Vagina (tissue), 2 donors: ENCODE measurements around the gene GRIK2. TPM values are rescaled to one million over a fixed set of nuclear protein-coding genes. Genes with fewer than 3 reads are reported as not detected.

Experiments
- DNase-seq, 2 donors: peaks; one replicate each; pipeline ENCODE4 v3.0.0-alpha.2; 2017; ENCODE audit errors: extremely low spot score in 2 of 2
- H3K27ac ChIP-seq: fragments of 200-600 bp; sonication (generic); one replicate; pipeline ENCODE4 v1.5.1; 2019
- H3K27me3 ChIP-seq: fragments of 200-600 bp; sonication (generic); one replicate; pipeline ENCODE4 v1.5.1; 2019
- H3K36me3 ChIP-seq, 2 donors: fragments of 200-600 bp; sonication (generic); one replicate each; pipeline ENCODE4 v1.5.1; 2017 to 2019
- H3K4me1 ChIP-seq: fragments of 200-600 bp; sonication (generic); one replicate; pipeline ENCODE4 v1.5.1; 2019
- H3K4me3 ChIP-seq, 2 donors: fragments of 200-600 bp; sonication (generic); 1 replicate in 1 of 2; 2 replicates in 1 of 2; pipeline ENCODE4 v1.5.1; 2016 to 2019
- H3K9me3 ChIP-seq: fragments of 200-600 bp; sonication (generic); one replicate; pipeline ENCODE4 v1.5.1; 2019
- CTCF ChIP-seq, 3 experiments: fragments of 450-650 bp in 2 of 3; fragments of 200-600 bp in 1 of 3; sonication (generic) in 1 of 3; IDR thresholded peaks; one replicate each; pipeline ENCODE4 v1.5.1; 2017 to 2019; ENCODE audit warnings: antibody characterized with exemption in 3 of 3, mild to moderate bottlenecking in 2 of 3, moderate library complexity in 2 of 3
- POLR2A ChIP-seq, 2 donors: fragments of 450-650 bp; IDR thresholded peaks; one replicate each; pipeline ENCODE4 v1.6.1; 2017; ENCODE audit warnings: antibody characterized with exemption in 2 of 2, mild to moderate bottlenecking in 2 of 2, moderate library complexity in 2 of 2
- POLR2AphosphoS5 ChIP-seq, 2 donors: sonication (generic); formaldehyde crosslinking; IDR thresholded peaks; one replicate each; pipeline ENCODE4 v1.9.0; 2017; ENCODE audit warnings: antibody characterized with exemption in 2 of 2, mild to moderate bottlenecking in 2 of 2, low read depth in 1 of 2; ENCODE audit not compliant: insufficient read depth in 1 of 2
- intact Hi-C: fragments of 100-400 bp; cut with DNase I; formaldehyde crosslinking; loops from one replicate; pipeline ENCODE4 v1.15.1; 2023
- total RNA-seq: library from RNA; depleted of rRNA; stranded (reverse); fragments of >200 nt; gene quantifications from one replicate; pipeline ENCODE4 v1.2.3, GENCODE V29; 2016

The GRIK2 gene
- total RNA-seq, 1 donor from 2014 or later = 8.8 TPM

GRCh38 chr6:101435038-101435437 is 41.5 kb downstream of the GRIK2 start:
- intact Hi-C loops = no loop called here
- TF ChIP-seq POLR2A (IDR thresholded peaks at IDR 0.05) = no peak
- no peak for TF ChIP-seq CTCF (IDR thresholded peaks at IDR 0.05)
- TF ChIP-seq POLR2AphosphoS5 (IDR thresholded peaks at IDR 0.05; ENCODE audit: insufficient read depth in 1 of 2, low read depth in 1 of 2) = no peak
- Histone ChIP-seq H3K27ac (no peak overlapping the region), H3K4me1 (no peaks in the 10 kb centered on the region), H3K9me3 (no peaks in the 10 kb centered on the region), H3K27me3 (no peaks in the 10 kb centered on the region), H3K36me3 (no peaks in the 10 kb centered on the region), H3K4me3 (no peak overlapping the region)
- DNase-seq = no peak

GRCh38 chr6:101439790-101440189 is 46.3 kb downstream of the GRIK2 start:
- TF ChIP-seq POLR2AphosphoS5 (IDR thresholded peaks at IDR 0.05; ENCODE audit: insufficient read depth in 1 of 2, low read depth in 1 of 2) = no peak
- TF ChIP-seq POLR2A (IDR thresholded peaks at IDR 0.05) = no peak
- no peak for TF ChIP-seq CTCF (IDR thresholded peaks at IDR 0.05)
- Histone ChIP-seq H3K27me3 (no peaks in the 10 kb centered on the region), H3K27ac (no peak overlapping the region), H3K4me1 (no peaks in the 10 kb centered on the region), H3K9me3 (no peaks in the 10 kb centered on the region), H3K36me3 (no peaks in the 10 kb centered on the region), H3K4me3 (no peak overlapping the region)
- intact Hi-C loops = no loop called here
- DNase-seq = no peak

- TF ChIP-seq POLR2AphosphoS5 (IDR thresholded peaks at IDR 0.05; ENCODE audit: insufficient read depth in 1 of 2, low read depth in 1 of 2) (no peak), CTCF (IDR thresholded peaks at IDR 0.05) (no peak), POLR2A (IDR thresholded peaks at IDR 0.05) (no peak)
- intact Hi-C loops = no loop called here
- DNase-seq = no peak
Observed at GRCh38 chr6:101443315-101443714, 49.8 kb downstream of the GRIK2 start.

GRCh38 chr6:101444717-101445116 is 51.2 kb downstream of the GRIK2 start:
- Histone ChIP-seq H3K9me3 (no peaks in the 10 kb centered on the region), H3K36me3 (no peaks in the 10 kb centered on the region), H3K4me3 (no peak overlapping the region), H3K27ac (no peak overlapping the region), H3K27me3 (no peaks in the 10 kb centered on the region), H3K4me1 (no peaks in the 10 kb centered on the region)
- DNase-seq = no peak
- intact Hi-C loops = no loop called here
- no peak for TF ChIP-seq CTCF (IDR thresholded peaks at IDR 0.05)
- TF ChIP-seq POLR2A (IDR thresholded peaks at IDR 0.05) = no peak
- TF ChIP-seq POLR2AphosphoS5 (IDR thresholded peaks at IDR 0.05; ENCODE audit: insufficient read depth in 1 of 2, low read depth in 1 of 2) = no peak

More at GRCh38 chr6:101443315-101443714, 49.8 kb downstream of the GRIK2 start:
- Histone ChIP-seq H3K9me3 (no peaks in the 10 kb centered on the region), H3K36me3 (no peaks in the 10 kb centered on the region), H3K4me1 (no peaks in the 10 kb centered on the region), H3K27me3 (no peaks in the 10 kb centered on the region), H3K27ac (no peak overlapping the region), H3K4me3 (no peak overlapping the region)

GRCh38 chr6:101445527-101445926 is 52.0 kb downstream of the GRIK2 start:
- TF ChIP-seq POLR2AphosphoS5 (IDR thresholded peaks at IDR 0.05; ENCODE audit: insufficient read depth in 1 of 2, low read depth in 1 of 2) = no peak
- intact Hi-C loops = no loop called here

More at GRCh38 chr6:101445527-101445926, 52.0 kb downstream of the GRIK2 start:
- Histone ChIP-seq H3K4me3 (no peak overlapping the region), H3K9me3 (no peaks in the 10 kb centered on the region), H3K27ac (no peak overlapping the region), H3K4me1 (no peaks in the 10 kb centered on the region), H3K27me3 (no peaks in the 10 kb centered on the region), H3K36me3 (no peaks in the 10 kb centered on the region)
- DNase-seq = no peak
